ENCODE data around the gene TMEM62.
A peak's percentile ranks its signal among the peaks of the same experiment; 100 is the strongest.
"Not testable (repeated sequence)": the region's sequence is repeated elsewhere in the genome, so short reads cannot be mapped to it uniquely, and the experiment has no call there.

TMEM62 gene

GRCh38 chr15:43187544-43188155 lies 54.3 kb downstream of the TMEM62 start:
- peak; percentile 70 for TF ChIP-seq CTCF (IDR thresholded peaks at IDR 0.05; ENCODE audit: insufficient read depth, low read depth, low read length, missing control alignments)
- no peak overlapping the region for H3K4me3 ChIP-seq (ENCODE audit: low read length)
- peak; percentile 67 for DNase-seq (ENCODE audit: low read depth)

- no peak for TF ChIP-seq CTCF (IDR thresholded peaks at IDR 0.05; ENCODE audit: insufficient read depth, low read depth, low read length, missing control alignments)
- no peak for DNase-seq (ENCODE audit: low read depth)
These were observed 55.9 kb downstream of the TMEM62 start for GRCh38 chr15:43189296-43189695.

GRCh38 chr15:43190178-43190577 lies 56.8 kb downstream of the TMEM62 start:
- no peak overlapping the region for H3K4me3 ChIP-seq (ENCODE audit: low read length)
- no peak for DNase-seq (ENCODE audit: low read depth)
- TF ChIP-seq CTCF (IDR thresholded peaks at IDR 0.05; ENCODE audit: insufficient read depth, low read depth, low read length, missing control alignments), result no peak

More at GRCh38 chr15:43189296-43189695, 55.9 kb downstream of the TMEM62 start:
- no peak overlapping the region for H3K4me3 ChIP-seq (ENCODE audit: low read length)

- no peak overlapping the region for H3K4me3 ChIP-seq (ENCODE audit: low read length)
- no peak for TF ChIP-seq CTCF (IDR thresholded peaks at IDR 0.05; ENCODE audit: insufficient read depth, low read depth, low read length, missing control alignments)
- DNase-seq (ENCODE audit: low read depth), result no peak
These were observed 60.3 kb downstream of the TMEM62 start for GRCh38 chr15:43193710-43194109.

GRCh38 chr15:43194795-43195194 lies 61.4 kb downstream of the TMEM62 start:
- no peak for TF ChIP-seq CTCF (IDR thresholded peaks at IDR 0.05; ENCODE audit: insufficient read depth, low read depth, low read length, missing control alignments)
- H3K4me3 ChIP-seq (ENCODE audit: low read length), result no peak overlapping the region
- DNase-seq (ENCODE audit: low read depth), result no peak

- TF ChIP-seq CTCF (IDR thresholded peaks at IDR 0.05; ENCODE audit: insufficient read depth, low read depth, low read length, missing control alignments), result no peak
- no peak overlapping the region for H3K4me3 ChIP-seq (ENCODE audit: low read length)
- DNase-seq (ENCODE audit: low read depth), result no peak
These were observed 63.6 kb downstream of the TMEM62 start for GRCh38 chr15:43196760-43197548.

GRCh38 chr15:43197773-43198172 lies 64.4 kb downstream of the TMEM62 start:
- H3K4me3 ChIP-seq (ENCODE audit: low read length); DNase-seq (ENCODE audit: low read depth): not testable (repeated sequence)

- H3K4me3 ChIP-seq (ENCODE audit: low read length); DNase-seq (ENCODE audit: low read depth): not testable (repeated sequence)
These were observed 65.2 kb downstream of the TMEM62 start for GRCh38 chr15:43198556-43198955.

Data from epithelial cell of esophagus (primary cell).